Measurements from ENCODE around the gene NCAPG.

DNA sequence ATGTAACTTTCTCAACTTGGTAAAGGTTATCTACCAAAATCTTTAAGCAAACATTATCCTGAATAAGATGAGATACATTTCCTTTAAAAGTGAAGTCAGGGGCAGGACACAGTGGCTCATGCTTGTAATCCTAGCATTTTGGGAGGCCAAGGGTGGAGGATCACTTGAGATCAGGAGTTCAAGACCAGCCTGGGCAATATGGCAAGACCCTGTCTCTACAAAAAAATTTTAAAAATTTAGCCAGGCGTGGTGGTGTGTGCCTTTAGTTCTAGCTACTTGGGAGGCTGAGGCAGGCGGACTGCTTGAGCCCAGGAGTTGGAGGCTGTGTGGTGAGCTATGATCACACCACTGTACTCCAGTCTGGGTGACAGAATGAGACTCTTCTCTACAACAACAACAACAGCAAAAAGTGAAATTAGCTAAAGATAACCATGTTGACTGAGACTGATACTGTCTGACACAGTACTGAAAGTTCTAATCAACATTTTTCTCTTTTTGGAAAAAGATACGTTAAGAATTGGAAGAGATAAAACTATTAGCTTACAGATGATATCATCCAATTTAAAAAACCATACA, 5.1 kb upstream of the NCAPG start:
- TF ChIP-seq, protein P1, sequence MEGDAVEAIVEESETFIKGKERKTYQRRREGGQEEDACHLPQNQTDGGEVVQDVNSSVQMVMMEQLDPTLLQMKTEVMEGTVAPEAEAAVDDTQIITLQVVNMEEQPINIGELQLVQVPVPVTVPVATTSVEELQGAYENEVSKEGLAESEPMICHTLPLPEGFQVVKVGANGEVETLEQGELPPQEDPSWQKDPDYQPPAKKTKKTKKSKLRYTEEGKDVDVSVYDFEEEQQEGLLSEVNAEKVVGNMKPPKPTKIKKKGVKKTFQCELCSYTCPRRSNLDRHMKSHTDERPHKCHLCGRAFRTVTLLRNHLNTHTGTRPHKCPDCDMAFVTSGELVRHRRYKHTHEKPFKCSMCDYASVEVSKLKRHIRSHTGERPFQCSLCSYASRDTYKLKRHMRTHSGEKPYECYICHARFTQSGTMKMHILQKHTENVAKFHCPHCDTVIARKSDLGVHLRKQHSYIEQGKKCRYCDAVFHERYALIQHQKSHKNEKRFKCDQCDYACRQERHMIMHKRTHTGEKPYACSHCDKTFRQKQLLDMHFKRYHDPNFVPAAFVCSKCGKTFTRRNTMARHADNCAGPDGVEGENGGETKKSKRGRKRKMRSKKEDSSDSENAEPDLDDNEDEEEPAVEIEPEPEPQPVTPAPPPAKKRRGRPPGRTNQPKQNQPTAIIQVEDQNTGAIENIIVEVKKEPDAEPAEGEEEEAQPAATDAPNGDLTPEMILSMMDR (IDR thresholded peaks at IDR 0.05) = no peak
- TF ChIP-seq POLR2AphosphoS5 (IDR thresholded peaks at IDR 0.05) (no peak), POLR2A (IDR thresholded peaks at IDR 0.05; ENCODE audit: low read depth) (no peak)
